Panc1 (cell line): ENCODE data around the gene ITGB6.

Experiments used
- CTCF ChIP-seq: fragments of 450-650 bp; IDR thresholded peaks from 2 replicates; pipeline ENCODE4 v1.5.1; 2017; ENCODE audit warnings: mild to moderate bottlenecking
- POLR2AphosphoS5 ChIP-seq: IDR thresholded peaks from 2 replicates; pipeline ENCODE4 v1.6.1; 2012; ENCODE audit warnings: mild to moderate bottlenecking, low read depth, low read length, moderate library complexity
- REST ChIP-seq, 2 experiments: IDR thresholded peaks; 2 replicates each; pipeline ENCODE4 v1.6.1; 2011 to 2012; ENCODE audit warnings: low read depth in 2 of 2, control low read depth in 1 of 2, low read length in 1 of 2, mild to moderate bottlenecking in 1 of 2, moderate library complexity in 1 of 2; ENCODE audit not compliant: insufficient read depth in 1 of 2
- TCF7L2 ChIP-seq: IDR thresholded peaks from 2 replicates; pipeline ENCODE4 v1.6.1; 2011; ENCODE audit warnings: mild to moderate bottlenecking, low read depth, low read length, inconsistent platforms

DNA sequence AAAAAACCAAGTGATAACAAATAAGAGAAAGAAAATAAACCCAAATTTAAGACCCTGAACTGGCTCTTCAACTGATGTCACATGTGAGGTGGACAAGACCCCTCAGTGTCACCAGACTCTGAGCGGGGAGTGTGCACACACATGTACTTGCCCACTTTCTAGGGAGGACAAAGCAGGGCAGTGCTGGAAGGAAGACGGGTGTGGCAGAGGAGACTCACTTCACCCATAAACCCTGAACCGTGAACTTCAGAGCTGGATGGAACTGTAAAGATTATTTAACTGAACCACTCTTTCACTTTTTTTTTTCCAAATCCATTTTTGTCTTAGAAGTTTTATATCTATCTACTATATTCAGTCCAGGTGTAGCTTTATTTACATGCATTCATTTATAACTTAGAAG, 149.9 kb downstream of the ITGB6 start:
- TF ChIP-seq CTCF (no peak), POLR2AphosphoS5 (no peak), TCF7L2 (no peak), REST (IDR thresholded peaks at IDR 0.05; ENCODE audit: insufficient read depth in 1 of 2, low read depth in 2 of 2, low read length in 1 of 2) (no peak)
